Measurements from ENCODE around the gene CLEC2D.
"Not testable (repeated sequence)": the region's sequence is repeated elsewhere in the genome, so short reads cannot be mapped to it uniquely, and the experiment has no call there.

CLEC2D gene

GRCh38 chr12:9651265-9651729 lies 18.2 kb upstream of the CLEC2D start:
- no peak for DNase-seq (ENCODE audit: low read depth in 2 of 2)

- DNase-seq (ENCODE audit: low read depth in 2 of 2): no peak
These were observed 9.5 kb upstream of the CLEC2D start for GRCh38 chr12:9660046-9660445.

- no peak for DNase-seq (ENCODE audit: low read depth in 2 of 2)
These were observed 7.8 kb upstream of the CLEC2D start for GRCh38 chr12:9661720-9662119.

GRCh38 chr12:9662488-9662887 lies 7.0 kb upstream of the CLEC2D start:
- DNase-seq (ENCODE audit: low read depth in 2 of 2): no peak

GRCh38 chr12:9667403-9668160 lies 1.9 kb upstream of the CLEC2D start:
- DNase-seq (ENCODE audit: low read depth in 2 of 2): no peak

GRCh38 chr12:9668161-9669018 lies 1.1 kb upstream of the CLEC2D start:
- no peak for DNase-seq (ENCODE audit: low read depth in 2 of 2)

- no peak for DNase-seq (ENCODE audit: low read depth in 2 of 2)
These were observed 540 bp upstream of the CLEC2D start for GRCh38 chr12:9669019-9669326.

GRCh38 chr12:9672340-9672739 lies 2.8 kb downstream of the CLEC2D start:
- DNase-seq (ENCODE audit: low read depth in 2 of 2): not testable (repeated sequence)

- no peak for DNase-seq (ENCODE audit: low read depth in 2 of 2)
These were observed 4.1 kb downstream of the CLEC2D start for GRCh38 chr12:9673404-9674225.

- no peak for DNase-seq (ENCODE audit: low read depth in 2 of 2)
These were observed 4.7 kb downstream of the CLEC2D start for GRCh38 chr12:9674226-9674590.

- DNase-seq (ENCODE audit: low read depth in 2 of 2): not testable (repeated sequence)
These were observed 13.0 kb downstream of the CLEC2D start for GRCh38 chr12:9682508-9682907.

- not testable (repeated sequence) for DNase-seq (ENCODE audit: low read depth in 2 of 2)
These were observed 13.4 kb downstream of the CLEC2D start for GRCh38 chr12:9682949-9683348.

GRCh38 chr12:9685366-9685765 lies 15.9 kb downstream of the CLEC2D start:
- not testable (repeated sequence) for DNase-seq (ENCODE audit: low read depth in 2 of 2)

- DNase-seq (ENCODE audit: low read depth in 2 of 2): no peak
These were observed 16.4 kb downstream of the CLEC2D start for GRCh38 chr12:9685915-9686314.

- DNase-seq (ENCODE audit: low read depth in 2 of 2): no peak
These were observed 17.7 kb downstream of the CLEC2D start for GRCh38 chr12:9687228-9687627.

GRCh38 chr12:9692909-9693308 lies 23.4 kb downstream of the CLEC2D start:
- no peak for DNase-seq (ENCODE audit: low read depth in 2 of 2)

- DNase-seq (ENCODE audit: low read depth in 2 of 2): no peak
These were observed 24.7 kb downstream of the CLEC2D start for GRCh38 chr12:9694241-9694640.

GRCh38 chr12:9695150-9695549 lies 25.6 kb downstream of the CLEC2D start:
- DNase-seq (ENCODE audit: low read depth in 2 of 2): not testable (repeated sequence)

- DNase-seq (ENCODE audit: low read depth in 2 of 2): not testable (repeated sequence)
These were observed 26.1 kb downstream of the CLEC2D start for GRCh38 chr12:9695661-9696060.

- no peak for DNase-seq (ENCODE audit: low read depth in 2 of 2)
These were observed 28.1 kb downstream of the CLEC2D start for GRCh38 chr12:9697619-9698018.

GRCh38 chr12:9698681-9699080 lies 29.2 kb downstream of the CLEC2D start:
- no peak for DNase-seq (ENCODE audit: low read depth in 2 of 2)

- no peak for DNase-seq (ENCODE audit: low read depth in 2 of 2)
These were observed 29.9 kb downstream of the CLEC2D start for GRCh38 chr12:9699269-9699897.

All from activated CD8-positive, alpha-beta memory T cell treated with anti-CD3 and anti-CD28 coated beads for 4 hours (primary cell).